NCI-H446 treated with DMSO at 0.1 percent for 48 hours (cell line): Measurements from ENCODE around the gene CMTM2.
"Not testable (repeated sequence)": the region's sequence is repeated elsewhere in the genome, so short reads cannot be mapped to it uniquely, and the experiment has no call there.

ENCODE experiments used
- DNase-seq: peaks from one replicate; lab custom pipeline; 2025; lab: John Stamatoyannopoulos, UW

The CMTM2 gene

DNA sequence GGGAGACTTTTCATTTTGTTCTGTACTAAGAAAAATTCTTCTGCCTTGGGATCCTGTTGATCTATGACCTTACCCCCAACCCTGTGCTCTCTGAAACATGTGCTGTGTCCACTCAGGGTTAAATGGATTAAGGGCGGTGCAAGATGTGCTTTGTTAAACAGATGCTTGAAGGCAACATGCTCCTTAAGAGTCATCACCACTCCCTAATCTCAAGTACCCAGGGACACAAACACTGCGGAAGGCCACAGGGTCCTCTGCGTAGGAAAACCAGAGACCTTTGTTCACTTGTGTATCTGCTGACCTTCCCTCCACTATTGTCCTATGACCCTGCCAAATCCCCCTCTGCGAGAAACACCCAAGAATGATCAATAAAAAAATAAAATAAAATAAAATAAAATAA, 52.3 kb downstream of the CMTM2 start:
- not testable (repeated sequence) for DNase-seq

- DNase-seq: no peak
These were observed 55.4 kb downstream of the CMTM2 start for GRCh38 chr16:66634527-66635196.

DNA sequence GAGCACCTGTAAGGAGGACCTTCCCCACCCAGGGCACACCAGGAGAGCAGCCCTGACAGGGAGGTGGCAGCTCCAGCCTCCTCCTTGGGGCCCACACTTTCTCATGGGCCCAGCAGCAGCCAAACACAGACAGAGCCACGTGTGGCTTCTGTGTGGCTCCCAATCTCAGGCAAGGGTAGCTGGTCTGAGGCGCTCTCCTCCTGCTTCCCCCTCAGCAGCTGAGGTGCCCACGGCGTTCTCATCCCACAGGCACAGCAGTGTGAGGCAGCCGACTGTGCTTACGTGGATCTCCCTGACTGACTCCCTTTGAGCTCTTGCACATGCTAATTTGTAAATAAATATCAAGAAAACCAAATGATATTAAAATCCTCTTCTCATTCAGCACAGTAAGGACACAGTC, 56.1 kb downstream of the CMTM2 start:
- DNase-seq: no peak

GRCh38 chr16:66636199-66636598, 56.9 kb downstream of the CMTM2 start:
- DNase-seq: no peak

DNA sequence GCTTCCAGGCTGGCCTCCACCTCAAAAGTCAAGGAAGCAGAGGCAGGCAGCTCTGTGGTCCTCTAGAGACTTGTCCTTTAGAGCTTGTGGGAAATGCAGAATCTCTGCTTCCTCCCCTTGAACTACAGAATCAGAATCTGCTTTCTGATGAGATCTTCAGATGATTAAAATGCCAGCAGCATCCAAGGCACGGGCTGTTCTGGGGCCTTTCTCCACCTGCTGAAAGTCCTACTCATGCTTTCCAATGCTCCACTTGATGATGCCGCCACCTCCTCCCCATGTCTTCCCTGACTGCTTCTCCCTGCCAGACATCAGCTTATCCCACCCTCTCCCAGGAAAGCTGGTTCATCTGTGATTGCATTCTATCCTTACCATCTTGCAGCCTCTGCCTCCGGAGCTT, 58.5 kb downstream of the CMTM2 start:
- no peak for DNase-seq
